ENCODE results near the gene NTN5. TPM values are rescaled to one million over a fixed set of nuclear protein-coding genes. Genes with fewer than 3 reads are reported as not detected.

The NTN5 gene
- total RNA-seq, 1 donor from 2014 or later, result 0.71 TPM

DNA sequence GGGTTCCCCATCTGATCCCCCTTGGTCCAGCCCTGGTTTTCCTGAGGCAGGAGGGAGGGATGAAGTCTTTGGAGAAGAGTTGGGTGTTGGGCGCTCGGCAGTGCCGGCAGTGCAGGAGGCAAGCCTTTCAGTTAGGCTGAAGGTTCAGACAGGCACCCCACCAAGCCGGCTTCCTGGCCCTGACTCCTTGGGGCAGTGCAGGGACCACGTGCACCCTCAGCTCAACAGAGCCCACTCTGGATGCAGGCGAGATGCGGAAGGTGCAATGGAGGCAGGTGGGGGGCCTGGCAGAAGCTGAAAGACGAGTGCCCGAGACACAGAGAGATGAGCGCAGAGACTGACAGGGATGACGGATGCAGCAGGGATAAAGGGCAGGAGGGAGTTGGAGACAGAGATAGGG is 35.7 kb upstream of the NTN5 start:
- ChIA-PET CTCF (no interaction called here), POLR2A (no interaction called here)
- Mint-ChIP-seq H3K4me1 (peaks cover 7% of the 10 kb centered on the region), H3K9me3 (no peaks in the 10 kb centered on the region), H3K27ac (no peak overlapping the region), H3K27me3 (no peaks in the 10 kb centered on the region), H3K36me3 (ENCODE audit: low read depth) (peaks cover 7% of the 10 kb centered on the region), H3K4me3 (no peak overlapping the region)
- ATAC-seq (ENCODE audit: low read depth), result no peak
- DNase-seq, result no peak
- intact Hi-C loops (cut with micrococcal nuclease), result no loop called here
- TF ChIP-seq, protein P1, sequence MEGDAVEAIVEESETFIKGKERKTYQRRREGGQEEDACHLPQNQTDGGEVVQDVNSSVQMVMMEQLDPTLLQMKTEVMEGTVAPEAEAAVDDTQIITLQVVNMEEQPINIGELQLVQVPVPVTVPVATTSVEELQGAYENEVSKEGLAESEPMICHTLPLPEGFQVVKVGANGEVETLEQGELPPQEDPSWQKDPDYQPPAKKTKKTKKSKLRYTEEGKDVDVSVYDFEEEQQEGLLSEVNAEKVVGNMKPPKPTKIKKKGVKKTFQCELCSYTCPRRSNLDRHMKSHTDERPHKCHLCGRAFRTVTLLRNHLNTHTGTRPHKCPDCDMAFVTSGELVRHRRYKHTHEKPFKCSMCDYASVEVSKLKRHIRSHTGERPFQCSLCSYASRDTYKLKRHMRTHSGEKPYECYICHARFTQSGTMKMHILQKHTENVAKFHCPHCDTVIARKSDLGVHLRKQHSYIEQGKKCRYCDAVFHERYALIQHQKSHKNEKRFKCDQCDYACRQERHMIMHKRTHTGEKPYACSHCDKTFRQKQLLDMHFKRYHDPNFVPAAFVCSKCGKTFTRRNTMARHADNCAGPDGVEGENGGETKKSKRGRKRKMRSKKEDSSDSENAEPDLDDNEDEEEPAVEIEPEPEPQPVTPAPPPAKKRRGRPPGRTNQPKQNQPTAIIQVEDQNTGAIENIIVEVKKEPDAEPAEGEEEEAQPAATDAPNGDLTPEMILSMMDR (IDR thresholded peaks at IDR 0.05), result no peak

DNA sequence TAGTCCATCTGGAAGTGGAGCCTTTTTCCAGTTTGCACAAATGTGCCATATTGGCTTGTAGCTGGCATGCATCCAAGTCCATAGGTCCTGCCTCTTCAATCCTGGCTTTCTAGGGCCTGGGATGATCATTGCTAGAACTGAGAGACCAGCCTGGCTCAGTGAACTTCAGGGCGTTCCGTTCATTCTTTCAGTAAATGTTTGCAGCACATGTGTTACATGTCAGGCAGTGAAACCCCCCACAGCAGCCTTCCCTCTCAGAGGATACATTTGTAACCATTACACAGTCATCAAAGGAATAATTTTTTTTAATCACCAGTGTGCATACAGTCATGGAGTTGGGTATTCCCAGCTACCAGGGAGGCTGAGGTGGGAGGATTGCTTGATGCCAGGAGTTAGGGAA is 32.6 kb upstream of the NTN5 start:
- DNase-seq (no peak), ATAC-seq (ENCODE audit: low read depth) (no peak)
- Mint-ChIP-seq H3K36me3 (ENCODE audit: low read depth) (peaks cover 11% of the 10 kb centered on the region), H3K4me3 (no peak overlapping the region), H3K27ac (no peak overlapping the region), H3K27me3 (no peaks in the 10 kb centered on the region), H3K9me3 (no peaks in the 10 kb centered on the region), H3K4me1 (no peaks in the 10 kb centered on the region)
- ChIA-PET POLR2A (interaction anchor here (0.6 kb wide), 1 partner anchor 13 kb away, joined by 6 read pairs; no protein-coding TSS in a partner anchor), CTCF (no interaction called here)
- TF ChIP-seq, protein P1 (IDR thresholded peaks at IDR 0.05), result no peak
- intact Hi-C loops (cut with micrococcal nuclease), result no loop called here

DNA sequence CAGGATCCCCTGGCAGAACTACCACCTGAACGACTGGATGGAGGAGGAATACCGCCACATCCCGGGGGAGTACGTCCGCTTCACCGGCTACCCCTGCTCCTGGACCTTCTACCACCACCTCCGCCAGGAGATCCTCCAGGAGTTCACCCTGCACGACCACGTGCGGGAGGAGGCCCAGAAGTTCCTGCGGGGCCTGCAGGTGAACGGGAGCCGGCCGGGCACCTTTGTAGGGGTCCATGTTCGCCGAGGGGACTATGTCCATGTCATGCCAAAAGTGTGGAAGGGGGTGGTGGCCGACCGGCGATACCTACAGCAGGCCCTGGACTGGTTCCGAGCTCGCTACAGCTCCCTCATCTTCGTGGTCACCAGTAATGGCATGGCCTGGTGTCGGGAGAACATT is 30.5 kb upstream of the NTN5 start:
- H3K9me3 Mint-ChIP-seq, result no peaks in the 10 kb centered on the region
- CTCF ChIA-PET, result no interaction called here
- H3K4me1 Mint-ChIP-seq, result no peaks in the 10 kb centered on the region

DNA sequence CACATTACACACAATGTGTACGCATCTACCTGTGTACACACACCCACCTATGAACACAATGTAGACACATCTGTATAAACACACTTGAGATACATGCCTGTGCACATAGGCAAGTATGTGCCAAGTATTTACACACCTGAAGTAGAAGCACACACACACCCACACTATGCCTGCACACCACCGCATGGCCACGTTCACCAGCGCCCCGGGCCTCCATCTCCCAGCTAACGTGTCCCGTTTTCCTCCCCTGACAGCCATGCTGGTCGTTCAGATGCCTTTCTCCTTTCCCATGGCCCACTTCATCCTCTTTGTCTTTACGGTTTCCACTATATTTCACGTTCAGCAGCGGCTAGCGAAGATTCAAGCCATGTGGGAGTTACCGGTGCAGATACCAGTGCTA is 29.9 kb upstream of the NTN5 start:
- H3K27me3 Mint-ChIP-seq, result peaks cover 5% of the 10 kb centered on the region
- ATAC-seq (ENCODE audit: low read depth), result no peak
- POLR2A ChIA-PET, result no interaction called here
- H3K36me3 Mint-ChIP-seq (ENCODE audit: low read depth), result peaks cover 11% of the 10 kb centered on the region
- CTCF ChIA-PET, result no interaction called here
- H3K27ac Mint-ChIP-seq, result no peak overlapping the region
- DNase-seq, result no peak
- intact Hi-C loops (cut with micrococcal nuclease), result no loop called here
- H3K9me3 Mint-ChIP-seq, result no peaks in the 10 kb centered on the region
- no peak overlapping the region for H3K4me3 Mint-ChIP-seq
- H3K4me1 Mint-ChIP-seq, result no peaks in the 10 kb centered on the region
- TF ChIP-seq, protein P1 (IDR thresholded peaks at IDR 0.05), result no peak

More for the DNA sequence above, 30.5 kb upstream of the NTN5 start:
- no peak for DNase-seq
- TF ChIP-seq, protein P1 (IDR thresholded peaks at IDR 0.05), result no peak
- peaks cover 3% of the 10 kb centered on the region for H3K27me3 Mint-ChIP-seq
- no peak overlapping the region for H3K4me3 Mint-ChIP-seq
- intact Hi-C loops (cut with micrococcal nuclease), result no loop called here
- peaks cover 11% of the 10 kb centered on the region for H3K36me3 Mint-ChIP-seq (ENCODE audit: low read depth)
- no peak for ATAC-seq (ENCODE audit: low read depth)
- POLR2A ChIA-PET, result no interaction called here
- H3K27ac Mint-ChIP-seq, result no peak overlapping the region

DNA sequence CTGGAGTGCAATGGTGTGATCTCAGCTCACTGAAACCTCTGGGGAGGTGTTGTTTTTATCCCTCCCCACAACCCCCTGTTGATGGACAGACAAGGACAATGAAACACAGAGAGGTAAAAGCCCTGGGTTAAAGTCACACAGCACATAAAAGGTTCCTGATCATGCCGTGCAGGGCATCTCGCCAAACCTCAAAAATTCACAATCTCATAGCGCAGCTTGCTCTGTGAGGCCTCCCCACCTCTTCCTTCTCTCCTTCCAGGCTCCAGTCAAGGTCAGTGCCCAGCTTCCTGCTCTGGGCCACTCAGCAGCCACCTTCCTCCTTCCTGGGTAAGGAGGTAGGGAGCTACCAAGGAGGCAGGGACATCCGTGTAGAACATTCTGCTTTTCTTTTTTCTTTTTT is 25.2 kb upstream of the NTN5 start:
- peaks cover 9% of the 10 kb centered on the region for H3K4me1 Mint-ChIP-seq
- no peak overlapping the region for H3K4me3 Mint-ChIP-seq
- intact Hi-C loops (cut with micrococcal nuclease), result no loop called here
- DNase-seq, result no peak
- TF ChIP-seq, protein P1 (IDR thresholded peaks at IDR 0.05), result no peak
- no peak overlapping the region for H3K27ac Mint-ChIP-seq
- peaks cover 3% of the 10 kb centered on the region for H3K36me3 Mint-ChIP-seq (ENCODE audit: low read depth)
- H3K9me3 Mint-ChIP-seq, result no peaks in the 10 kb centered on the region
- CTCF ChIA-PET, result no interaction called here
- POLR2A ChIA-PET, result interaction anchor here (0.5 kb wide), 1 partner anchor 497 kb away, joined by 3 read pairs; no protein-coding TSS in a partner anchor
- H3K27me3 Mint-ChIP-seq, result peaks cover 16% of the 10 kb centered on the region
- no peak for ATAC-seq (ENCODE audit: low read depth)
